ENCODE results near the gene PFKFB1. TPM values are rescaled to one million over a fixed set of nuclear protein-coding genes. Genes with fewer than 3 reads are reported as not detected.
"Not testable (repeated sequence)": the region's sequence is repeated elsewhere in the genome, so short reads cannot be mapped to it uniquely, and the experiment has no call there.

Gene PFKFB1
- total RNA-seq, 4 donors from 2014 or later = not detected

- no peak for DNase-seq
- no peak overlapping the region for H3K4me3 ChIP-seq
- H3K27ac ChIP-seq = no peak overlapping the region
- no peaks in the 10 kb centered on the region for H3K36me3 ChIP-seq
- no peaks in the 10 kb centered on the region for H3K4me1 ChIP-seq
- TF ChIP-seq POLR2A (IDR thresholded peaks at IDR 0.05) = no peak
- TF ChIP-seq CTCF (IDR thresholded peaks at IDR 0.05) = no peak
- no peaks in the 10 kb centered on the region for H3K9me3 ChIP-seq
- H3K27me3 ChIP-seq = no peaks in the 10 kb centered on the region
Observed at GRCh38 chrX:54991706-54992105, 2.3 kb downstream of the PFKFB1 start.

- not testable (repeated sequence) for H3K4me1 ChIP-seq, DNase-seq, H3K36me3 ChIP-seq, H3K9me3 ChIP-seq, H3K27ac ChIP-seq, H3K4me3 ChIP-seq, H3K27me3 ChIP-seq
Observed at GRCh38 chrX:54983306-54983705, 10.7 kb downstream of the PFKFB1 start.

- TF ChIP-seq CTCF (IDR thresholded peaks at IDR 0.05) (no peak), POLR2A (IDR thresholded peaks at IDR 0.05) (no peak)
Observed at GRCh38 chrX:54980334-54980733, 13.7 kb downstream of the PFKFB1 start.

GRCh38 chrX:54979432-54979831, 14.6 kb downstream of the PFKFB1 start:
- no peaks in the 10 kb centered on the region for H3K27me3 ChIP-seq
- no peak overlapping the region for H3K27ac ChIP-seq
- no peak for DNase-seq
- no peak overlapping the region for H3K4me3 ChIP-seq
- no peaks in the 10 kb centered on the region for H3K9me3 ChIP-seq
- no peaks in the 10 kb centered on the region for H3K4me1 ChIP-seq
- no peaks in the 10 kb centered on the region for H3K36me3 ChIP-seq
- no peak for TF ChIP-seq CTCF (IDR thresholded peaks at IDR 0.05)
- TF ChIP-seq POLR2A (IDR thresholded peaks at IDR 0.05) = no peak

More at GRCh38 chrX:54980334-54980733, 13.7 kb downstream of the PFKFB1 start:
- H3K36me3 ChIP-seq = no peaks in the 10 kb centered on the region
- no peaks in the 10 kb centered on the region for H3K9me3 ChIP-seq
- H3K27ac ChIP-seq = no peak overlapping the region
- no peaks in the 10 kb centered on the region for H3K4me1 ChIP-seq
- DNase-seq = no peak
- no peak overlapping the region for H3K4me3 ChIP-seq
- H3K27me3 ChIP-seq = no peaks in the 10 kb centered on the region

GRCh38 chrX:54978448-54978847, 15.5 kb downstream of the PFKFB1 start:
- Histone ChIP-seq H3K4me3 (no peak overlapping the region), H3K9me3 (no peaks in the 10 kb centered on the region), H3K27ac (no peak overlapping the region), H3K36me3 (no peaks in the 10 kb centered on the region), H3K27me3 (no peaks in the 10 kb centered on the region), H3K4me1 (no peaks in the 10 kb centered on the region)
- TF ChIP-seq CTCF (IDR thresholded peaks at IDR 0.05) (no peak), POLR2A (IDR thresholded peaks at IDR 0.05) (no peak)
- no peak for DNase-seq

- H3K36me3 ChIP-seq = no peaks in the 10 kb centered on the region
Observed at GRCh38 chrX:54977387-54977786, 16.6 kb downstream of the PFKFB1 start.

More at GRCh38 chrX:54977387-54977786, 16.6 kb downstream of the PFKFB1 start:
- DNase-seq = no peak
- TF ChIP-seq CTCF (IDR thresholded peaks at IDR 0.05) = no peak
- TF ChIP-seq POLR2A (IDR thresholded peaks at IDR 0.05) = no peak
- Histone ChIP-seq H3K4me1 (no peaks in the 10 kb centered on the region), H3K27me3 (no peaks in the 10 kb centered on the region), H3K9me3 (no peaks in the 10 kb centered on the region), H3K27ac (no peak overlapping the region), H3K4me3 (no peak overlapping the region)
